HEK293T (cell line): ENCODE data around the gene C1orf210.

ENCODE experiments used
- CTCF ChIA-PET: fragments of 350-600 bp; formaldehyde crosslinking; extraction: SDS; loops from one replicate; lab custom pipeline; 2021; ENCODE audit warnings: antibody characterized with exemption, inconsistent platforms; lab: Yijun Ruan, JAX
- POLR2A ChIA-PET: fragments of 350-600 bp; formaldehyde crosslinking; extraction: SDS; loops from one replicate; lab custom pipeline; 2020; ENCODE audit warnings: antibody characterized with exemption, inconsistent platforms; lab: Yijun Ruan, JAX
- DNase-seq: peaks from one replicate; pipeline ENCODE4 v3.0.0; 2012; ENCODE audit warnings: mixed read lengths; ENCODE audit errors: extremely low spot score
- ARNT ChIP-seq: fragments of 450-650 bp; IDR thresholded peaks from 2 replicates; pipeline ENCODE4 v1.6.1; 2017; ENCODE audit warnings: mild to moderate bottlenecking
- BHLHE40 ChIP-seq: fragments of 450-650 bp; IDR thresholded peaks from 2 replicates; pipeline ENCODE4 v1.6.1; 2016; ENCODE audit warnings: mild to moderate bottlenecking, moderate library complexity, borderline replicate concordance
- CTBP1 ChIP-seq: fragments of 450-650 bp; IDR thresholded peaks from 2 replicates; pipeline ENCODE4 v1.6.1; 2016; ENCODE audit warnings: borderline replicate concordance
- ELF4 ChIP-seq: fragments of 450-650 bp; IDR thresholded peaks from 2 replicates; pipeline ENCODE4 v1.6.1; 2017; ENCODE audit warnings: antibody characterized with exemption
- FOXA1 ChIP-seq: fragments of 450-650 bp; IDR thresholded peaks from 2 replicates; pipeline ENCODE4 v1.6.1; 2016; ENCODE audit warnings: mild to moderate bottlenecking
- FOXK2 ChIP-seq: fragments of 450-650 bp; IDR thresholded peaks from 2 replicates; pipeline ENCODE4 v1.6.1; 2016; ENCODE audit warnings: mild to moderate bottlenecking
- FOXM1 ChIP-seq: fragments of 450-650 bp; IDR thresholded peaks from 2 replicates; pipeline ENCODE4 v1.6.1; 2017; ENCODE audit warnings: mild to moderate bottlenecking, borderline replicate concordance
- HDGF ChIP-seq: fragments of 450-650 bp; IDR thresholded peaks from 2 replicates; pipeline ENCODE4 v1.6.1; 2017; ENCODE audit warnings: antibody characterized with exemption, borderline replicate concordance
- L3MBTL2 ChIP-seq: fragments of 450-650 bp; conservative IDR thresholded peaks from 2 replicates; pipeline ENCODE4 v1.6.1; 2016; ENCODE audit warnings: mild to moderate bottlenecking
- LEF1 ChIP-seq: fragments of 450-650 bp; IDR thresholded peaks from 2 replicates; pipeline ENCODE4 v1.6.1; 2017; ENCODE audit warnings: mild to moderate bottlenecking, borderline replicate concordance
- NFRKB ChIP-seq: fragments of 450-650 bp; IDR thresholded peaks from 2 replicates; pipeline ENCODE4 v1.6.1; 2016; ENCODE audit warnings: mild to moderate bottlenecking, moderate library complexity
- SP1 ChIP-seq: fragments of 450-650 bp; IDR thresholded peaks from 2 replicates; pipeline ENCODE4 v1.6.1; 2017
- SUZ12 ChIP-seq: fragments of 450-650 bp; IDR thresholded peaks from 2 replicates; pipeline ENCODE4 v1.6.1; 2016; ENCODE audit warnings: mild to moderate bottlenecking
- TARDBP ChIP-seq: fragments of 450-650 bp; IDR thresholded peaks from 2 replicates; pipeline ENCODE4 v1.6.1; 2016
- ZNF384 ChIP-seq: fragments of 450-650 bp; IDR thresholded peaks from 2 replicates; pipeline ENCODE4 v1.6.1; 2016
- TF ChIP-seq, protein P1 (sequence below): fragments of 450-650 bp; IDR thresholded peaks from 2 replicates; pipeline ENCODE4 v1.6.1; 2016

The C1orf210 gene

DNA sequence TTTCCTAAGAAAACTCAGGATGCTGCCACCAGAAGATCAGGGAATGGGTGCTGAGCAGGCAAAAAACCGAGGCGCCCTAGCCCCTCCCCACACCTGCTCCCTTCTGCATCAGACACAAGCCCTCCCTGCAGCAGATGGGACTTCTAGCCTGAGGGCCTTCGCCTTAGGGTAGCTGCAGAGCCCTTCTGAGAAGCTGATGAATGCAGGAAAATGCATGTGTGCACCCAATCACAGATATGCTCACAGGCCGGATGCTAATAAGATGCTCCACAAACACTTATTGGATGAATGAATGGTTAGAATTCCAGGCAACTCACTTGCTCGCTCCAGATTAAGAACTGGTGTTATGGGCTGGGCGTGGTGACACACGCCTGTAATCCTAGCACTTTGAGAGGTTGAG is 6.8 kb upstream of the C1orf210 start:
- ChIA-PET CTCF (interaction anchor here (1.1 to 1.3 kb wide), 2 partner anchors 11 to 66 kb away, joined by 3 to 4 read pairs; no protein-coding TSS in a partner anchor), POLR2A (no interaction called here)
- TF ChIP-seq CTBP1 (no peak), LEF1 (no peak), HDGF (no peak), TARDBP (no peak), FOXM1 (no peak), ZNF384 (no peak), ARNT (no peak), NFRKB (no peak), FOXK2 (no peak)
- TF ChIP-seq, protein P1, sequence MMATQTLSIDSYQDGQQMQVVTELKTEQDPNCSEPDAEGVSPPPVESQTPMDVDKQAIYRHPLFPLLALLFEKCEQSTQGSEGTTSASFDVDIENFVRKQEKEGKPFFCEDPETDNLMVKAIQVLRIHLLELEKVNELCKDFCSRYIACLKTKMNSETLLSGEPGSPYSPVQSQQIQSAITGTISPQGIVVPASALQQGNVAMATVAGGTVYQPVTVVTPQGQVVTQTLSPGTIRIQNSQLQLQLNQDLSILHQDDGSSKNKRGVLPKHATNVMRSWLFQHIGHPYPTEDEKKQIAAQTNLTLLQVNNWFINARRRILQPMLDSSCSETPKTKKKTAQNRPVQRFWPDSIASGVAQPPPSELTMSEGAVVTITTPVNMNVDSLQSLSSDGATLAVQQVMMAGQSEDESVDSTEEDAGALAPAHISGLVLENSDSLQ: no peak
- no peak for DNase-seq

DNA sequence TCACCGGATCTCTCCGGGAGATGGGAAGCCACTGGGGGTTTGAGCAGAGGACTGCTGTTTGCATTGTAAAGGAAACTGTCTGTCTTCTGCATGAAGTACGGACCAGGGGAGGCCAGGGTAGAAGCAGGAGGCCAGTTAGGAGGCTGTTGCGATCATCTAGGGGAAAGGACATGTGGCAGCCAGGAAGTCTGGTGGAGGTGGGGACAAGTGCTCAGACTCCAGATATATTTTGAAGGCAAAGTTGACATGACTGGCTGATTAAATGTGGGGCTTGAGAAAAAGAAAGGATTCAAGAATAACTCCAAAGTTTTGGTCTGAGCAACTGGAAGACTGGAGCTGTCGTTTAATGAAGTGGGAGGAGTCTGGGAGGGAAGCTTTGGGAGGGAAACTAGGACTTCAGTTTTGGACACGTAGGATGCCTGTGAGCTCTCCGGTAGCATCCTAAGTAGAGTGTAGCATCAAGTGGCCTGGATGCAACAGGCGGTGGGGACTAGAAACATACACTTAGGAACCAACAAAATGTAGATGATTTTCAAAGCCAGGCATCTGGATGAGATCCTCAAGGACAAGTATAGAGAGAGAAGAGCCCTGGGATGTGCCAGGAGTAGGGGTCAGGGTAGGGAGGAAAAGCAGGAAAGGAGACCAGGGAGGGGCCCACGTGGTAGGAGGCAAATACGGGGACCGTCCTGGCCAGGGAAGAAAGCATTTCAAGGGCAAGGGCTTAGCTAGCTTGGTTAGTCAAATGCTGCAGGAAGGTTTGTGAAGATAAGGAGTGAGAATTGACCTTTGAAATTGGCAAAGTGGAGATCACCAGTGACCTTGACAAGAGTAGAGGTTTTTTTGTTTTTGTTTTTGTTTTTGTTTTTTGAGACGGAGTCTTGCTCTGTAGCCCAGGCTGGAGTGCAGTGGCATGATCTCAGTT is 3.7 kb upstream of the C1orf210 start:
- POLR2A ChIA-PET: interaction anchor here (1.1 to 1.4 kb wide), 2 partner anchors 60 to 69 kb away, joined by 3 to 4 read pairs; no protein-coding TSS in a partner anchor
- CTCF ChIA-PET: interaction anchor here (0.7 kb wide), 1 partner anchor 70 kb away, joined by 4 read pairs; no protein-coding TSS in a partner anchor
- no peak for DNase-seq
- TF ChIP-seq FOXM1: no peak
- TF ChIP-seq, protein P1: no peak
- no peak for TF ChIP-seq CTBP1
- no peak for TF ChIP-seq ELF4
- no peak for TF ChIP-seq ZNF384
- TF ChIP-seq SUZ12: no peak
- no peak for TF ChIP-seq ARNT
- no peak for TF ChIP-seq LEF1
- no peak for TF ChIP-seq L3MBTL2
- TF ChIP-seq FOXK2: no peak
- no peak for TF ChIP-seq NFRKB
- no peak for TF ChIP-seq HDGF
- TF ChIP-seq FOXA1: no peak
- no peak for TF ChIP-seq SP1
- no peak for TF ChIP-seq TARDBP
- TF ChIP-seq BHLHE40: no peak

GRCh38 chr1:43288058-43288784 is 2.8 kb upstream of the C1orf210 start:
- CTCF ChIA-PET: no interaction called here
- POLR2A ChIA-PET: interaction anchor here (1.1 to 1.4 kb wide), 2 partner anchors 60 to 70 kb away, joined by 3 to 4 read pairs; no protein-coding TSS in a partner anchor
- no peak for DNase-seq
- TF ChIP-seq FOXK2 (no peak), SUZ12 (no peak), LEF1 (no peak), NFRKB (no peak), BHLHE40 (no peak)
- TF ChIP-seq, protein P1: no peak

GRCh38 chr1:43286533-43286932 is 1.2 kb upstream of the C1orf210 start:
- DNase-seq: no peak
- ChIA-PET CTCF (no interaction called here), POLR2A (no interaction called here)
- TF ChIP-seq CTBP1: no peak
- TF ChIP-seq FOXA1: no peak
- TF ChIP-seq HDGF: no peak
- no peak for TF ChIP-seq ELF4
- no peak for TF ChIP-seq ARNT

- CTCF ChIA-PET: no interaction called here
These were observed 734 bp upstream of the C1orf210 start for GRCh38 chr1:43286115-43286514.

More at GRCh38 chr1:43286115-43286514, 734 bp upstream of the C1orf210 start:
- POLR2A ChIA-PET: no interaction called here
- no peak for DNase-seq
- TF ChIP-seq FOXM1 (no peak), HDGF (no peak), LEF1 (no peak), ELF4 (no peak)
